ENCODE measurements around the gene OR51B6. TPM values are rescaled to one million over a fixed set of nuclear protein-coding genes. Genes with fewer than 3 reads are reported as not detected.

OR51B6 gene
- polyA plus RNA-seq = not detected in 3 replicates
- polyA plus RNA-seq (2011; ENCODE audit: low read depth) = not detected
- polyA plus RNA-seq (2011; cell fraction: cytosol; rRNA removed) = not detected in 2 replicates
- polyA plus RNA-seq (2011; cell fraction: nucleus; rRNA removed) = not detected in 2 replicates
- polyA plus RNA-seq (2012; ENCODE audit: low replicate concordance) = not detected in 2 replicates
- polyA minus RNA-seq = not detected in 3 replicates
- polyA minus RNA-seq (2011; cell fraction: cytosol; rRNA and poly(A)+ RNA removed) = not detected
- polyA minus RNA-seq (2011; cell fraction: nucleus; rRNA and poly(A)+ RNA removed) = not detected in 2 replicates

GRCh38 chr11:5351208-5351607, at the start of gene OR51B6:
TSS of gene OR51B6 (plus strand) at chr11:5351508. CDS start at chr11:5351508, 0 bp downstream.
- dilution Hi-C loops (cut with MboI; ENCODE audit: extremely low pct_ligation_motif_present, low sequenced_read_pairs) = no loop called here
- Histone ChIP-seq H4K20me1 (ENCODE audit: control insufficient read depth, extremely low read depth, insufficient read depth, low read length) (no peaks in the 10 kb centered on the region), H3K9me1 (ENCODE audit: control insufficient read depth, extremely low read depth, insufficient read depth, low read length) (no peaks in the 10 kb centered on the region), H3K4me3 (ENCODE audit: control insufficient read depth in 2 of 3, extremely low read depth in 1 of 3, insufficient read depth in 2 of 3, low read depth in 1 of 3, low read length in 3 of 3) (no peak within 1 kb of the TSS), H3K4me1 (ENCODE audit: control insufficient read depth, extremely low read depth, insufficient read depth, low read length) (no peaks in the 10 kb centered on the region), H3K27ac (ENCODE audit: control insufficient read depth, insufficient read depth, low read length) (no peak within 1 kb of the TSS), H3K27me3 (ENCODE audit: control insufficient read depth, extremely low read depth, insufficient read depth, low read length) (no peaks in the 10 kb centered on the region), H3K9ac (ENCODE audit: control insufficient read depth, extremely low read depth, insufficient read depth, low read length) (no peak within 1 kb of the TSS), H2AFZ (ENCODE audit: control insufficient read depth, low read length) (no peak within 1 kb of the TSS), H3K36me3 (ENCODE audit: control insufficient read depth in 2 of 2, extremely low read depth in 1 of 2, insufficient read depth in 2 of 2, low read length in 2 of 2) (no peaks in the 10 kb centered on the region), H3K9me3 (ENCODE audit: control insufficient read depth, low read depth, low read length) (no peaks in the 10 kb centered on the region), H3K79me2 (ENCODE audit: control insufficient read depth, insufficient read depth, low read length) (no peaks in the 10 kb centered on the region), H3K4me2 (ENCODE audit: control insufficient read depth, extremely low read depth, insufficient read depth, low read depth, low read length) (no peak within 1 kb of the TSS)
- no peak for FAIRE-seq
- TF ChIP-seq, protein P1, sequence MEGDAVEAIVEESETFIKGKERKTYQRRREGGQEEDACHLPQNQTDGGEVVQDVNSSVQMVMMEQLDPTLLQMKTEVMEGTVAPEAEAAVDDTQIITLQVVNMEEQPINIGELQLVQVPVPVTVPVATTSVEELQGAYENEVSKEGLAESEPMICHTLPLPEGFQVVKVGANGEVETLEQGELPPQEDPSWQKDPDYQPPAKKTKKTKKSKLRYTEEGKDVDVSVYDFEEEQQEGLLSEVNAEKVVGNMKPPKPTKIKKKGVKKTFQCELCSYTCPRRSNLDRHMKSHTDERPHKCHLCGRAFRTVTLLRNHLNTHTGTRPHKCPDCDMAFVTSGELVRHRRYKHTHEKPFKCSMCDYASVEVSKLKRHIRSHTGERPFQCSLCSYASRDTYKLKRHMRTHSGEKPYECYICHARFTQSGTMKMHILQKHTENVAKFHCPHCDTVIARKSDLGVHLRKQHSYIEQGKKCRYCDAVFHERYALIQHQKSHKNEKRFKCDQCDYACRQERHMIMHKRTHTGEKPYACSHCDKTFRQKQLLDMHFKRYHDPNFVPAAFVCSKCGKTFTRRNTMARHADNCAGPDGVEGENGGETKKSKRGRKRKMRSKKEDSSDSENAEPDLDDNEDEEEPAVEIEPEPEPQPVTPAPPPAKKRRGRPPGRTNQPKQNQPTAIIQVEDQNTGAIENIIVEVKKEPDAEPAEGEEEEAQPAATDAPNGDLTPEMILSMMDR (optimal IDR thresholded peaks at IDR 0.05 in 1 of 3, IDR thresholded peaks at IDR 0.05 in 1 of 3, conservative IDR thresholded peaks at IDR 0.05 in 1 of 3; ENCODE audit: extremely low read depth in 1 of 3, insufficient read depth in 2 of 3, low read length in 3 of 3) = no peak
- TF ChIP-seq EZH2 (IDR thresholded peaks at IDR 0.05; ENCODE audit: low read length) = no peak
- DNase-seq (ENCODE audit: low read depth, low spot score) = no peak

GRCh38 chr11:5301846-5302245, 49.5 kb upstream of the OR51B6 start, which contains the start of gene OR51B4:
TSS of gene OR51B4 (minus strand) at chr11:5301946. CDS start at chr11:5301946, 0 bp downstream.
- no peak for DNase-seq (ENCODE audit: low read depth, low spot score)
- H3K27ac ChIP-seq (ENCODE audit: control insufficient read depth, insufficient read depth, low read length) = no peak within 1 kb of the TSS

More at GRCh38 chr11:5301846-5302245, 49.5 kb upstream of the OR51B6 start, which contains the start of gene OR51B4:
- Histone ChIP-seq H3K4me3 (ENCODE audit: control insufficient read depth in 2 of 3, extremely low read depth in 1 of 3, insufficient read depth in 2 of 3, low read depth in 1 of 3, low read length in 3 of 3) (no peak within 1 kb of the TSS), H3K9me1 (ENCODE audit: control insufficient read depth, extremely low read depth, insufficient read depth, low read length) (no peaks in the 10 kb centered on the region), H3K36me3 (ENCODE audit: control insufficient read depth in 2 of 2, extremely low read depth in 1 of 2, insufficient read depth in 2 of 2, low read length in 2 of 2) (no peaks in the 10 kb centered on the region), H3K79me2 (ENCODE audit: control insufficient read depth, insufficient read depth, low read length) (no peaks in the 10 kb centered on the region), H3K27me3 (ENCODE audit: control insufficient read depth, extremely low read depth, insufficient read depth, low read length) (no peaks in the 10 kb centered on the region), H4K20me1 (ENCODE audit: control insufficient read depth, extremely low read depth, insufficient read depth, low read length) (no peaks in the 10 kb centered on the region), H3K4me2 (ENCODE audit: control insufficient read depth, extremely low read depth, insufficient read depth, low read depth, low read length) (no peak within 1 kb of the TSS), H3K9me3 (ENCODE audit: control insufficient read depth, low read depth, low read length) (no peaks in the 10 kb centered on the region), H3K4me1 (ENCODE audit: control insufficient read depth, extremely low read depth, insufficient read depth, low read length) (no peaks in the 10 kb centered on the region), H3K9ac (ENCODE audit: control insufficient read depth, extremely low read depth, insufficient read depth, low read length) (no peak within 1 kb of the TSS), H2AFZ (ENCODE audit: control insufficient read depth, low read length) (no peak within 1 kb of the TSS)
- no peak for FAIRE-seq
- dilution Hi-C loops (cut with MboI; ENCODE audit: extremely low pct_ligation_motif_present, low sequenced_read_pairs) = no loop called here
- TF ChIP-seq, protein P1 (optimal IDR thresholded peaks at IDR 0.05 in 1 of 3, IDR thresholded peaks at IDR 0.05 in 1 of 3, conservative IDR thresholded peaks at IDR 0.05 in 1 of 3; ENCODE audit: extremely low read depth in 1 of 3, insufficient read depth in 2 of 3, low read length in 3 of 3) = no peak
- no peak for TF ChIP-seq EZH2 (IDR thresholded peaks at IDR 0.05; ENCODE audit: low read length)
